GM12864 (cell line): ENCODE results near the gene MAPK6.

Experiments used
- DNase-seq: peaks from one replicate; pipeline ENCODE4 v3.0.0-alpha.2; 2011; ENCODE audit warnings: low read depth
- H3K4me3 ChIP-seq: 2 replicates; pipeline ENCODE4 v1.5.1; 2011; ENCODE audit warnings: mild to moderate bottlenecking, low read depth, low read length, control low read depth
- TF ChIP-seq, protein P1 (sequence below): IDR thresholded peaks from 2 replicates; pipeline ENCODE4 v1.5.1; 2011; ENCODE audit warnings: low read depth, mild to moderate bottlenecking, moderate library complexity, low read length, control low read depth, inconsistent platforms; ENCODE audit errors: missing control alignments

MAPK6 gene

DNA sequence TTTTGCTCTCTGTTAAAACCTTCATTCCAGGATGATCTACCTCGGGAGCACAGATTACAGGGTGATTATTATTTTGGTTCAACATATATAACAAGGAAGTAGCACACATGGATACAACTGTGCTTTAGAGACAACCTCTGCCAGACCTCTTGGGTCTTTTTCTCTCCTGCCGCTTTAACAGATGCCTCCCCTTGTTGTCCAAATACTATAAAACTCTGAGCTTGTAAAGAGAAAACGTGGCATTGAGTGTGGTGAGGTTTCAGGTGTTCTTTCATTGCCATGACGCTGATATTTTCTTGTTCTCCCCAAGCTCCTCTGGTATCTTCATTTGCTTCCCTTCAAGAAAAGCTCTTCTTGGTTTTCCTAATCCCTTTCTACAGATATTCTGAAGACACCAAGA is 64.6 kb downstream of the MAPK6 start:
- no peak for DNase-seq
- TF ChIP-seq, protein P1, sequence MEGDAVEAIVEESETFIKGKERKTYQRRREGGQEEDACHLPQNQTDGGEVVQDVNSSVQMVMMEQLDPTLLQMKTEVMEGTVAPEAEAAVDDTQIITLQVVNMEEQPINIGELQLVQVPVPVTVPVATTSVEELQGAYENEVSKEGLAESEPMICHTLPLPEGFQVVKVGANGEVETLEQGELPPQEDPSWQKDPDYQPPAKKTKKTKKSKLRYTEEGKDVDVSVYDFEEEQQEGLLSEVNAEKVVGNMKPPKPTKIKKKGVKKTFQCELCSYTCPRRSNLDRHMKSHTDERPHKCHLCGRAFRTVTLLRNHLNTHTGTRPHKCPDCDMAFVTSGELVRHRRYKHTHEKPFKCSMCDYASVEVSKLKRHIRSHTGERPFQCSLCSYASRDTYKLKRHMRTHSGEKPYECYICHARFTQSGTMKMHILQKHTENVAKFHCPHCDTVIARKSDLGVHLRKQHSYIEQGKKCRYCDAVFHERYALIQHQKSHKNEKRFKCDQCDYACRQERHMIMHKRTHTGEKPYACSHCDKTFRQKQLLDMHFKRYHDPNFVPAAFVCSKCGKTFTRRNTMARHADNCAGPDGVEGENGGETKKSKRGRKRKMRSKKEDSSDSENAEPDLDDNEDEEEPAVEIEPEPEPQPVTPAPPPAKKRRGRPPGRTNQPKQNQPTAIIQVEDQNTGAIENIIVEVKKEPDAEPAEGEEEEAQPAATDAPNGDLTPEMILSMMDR, result no peak
- no peak overlapping the region for H3K4me3 ChIP-seq

DNA sequence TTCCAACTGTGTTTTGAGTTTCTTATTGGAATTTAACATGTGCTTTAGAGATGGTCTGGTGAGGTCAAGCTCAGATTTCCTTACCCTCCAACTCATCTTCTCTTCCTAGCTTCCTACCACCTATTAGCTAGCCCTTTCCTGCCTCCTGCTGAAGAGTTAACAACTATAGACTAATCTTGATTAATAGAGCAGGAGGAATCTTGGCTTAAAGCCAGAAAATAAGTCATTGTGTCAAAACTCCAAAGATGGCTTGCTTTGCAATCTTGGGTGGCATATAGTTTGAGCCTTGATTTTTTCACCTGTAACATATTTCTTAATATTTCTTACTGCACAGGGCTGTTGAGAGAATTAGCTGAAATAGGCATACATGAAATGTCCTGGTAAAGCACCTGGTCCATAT is 66.3 kb downstream of the MAPK6 start:
- no peak for DNase-seq
- TF ChIP-seq, protein P1, result no peak
- no peak overlapping the region for H3K4me3 ChIP-seq

DNA sequence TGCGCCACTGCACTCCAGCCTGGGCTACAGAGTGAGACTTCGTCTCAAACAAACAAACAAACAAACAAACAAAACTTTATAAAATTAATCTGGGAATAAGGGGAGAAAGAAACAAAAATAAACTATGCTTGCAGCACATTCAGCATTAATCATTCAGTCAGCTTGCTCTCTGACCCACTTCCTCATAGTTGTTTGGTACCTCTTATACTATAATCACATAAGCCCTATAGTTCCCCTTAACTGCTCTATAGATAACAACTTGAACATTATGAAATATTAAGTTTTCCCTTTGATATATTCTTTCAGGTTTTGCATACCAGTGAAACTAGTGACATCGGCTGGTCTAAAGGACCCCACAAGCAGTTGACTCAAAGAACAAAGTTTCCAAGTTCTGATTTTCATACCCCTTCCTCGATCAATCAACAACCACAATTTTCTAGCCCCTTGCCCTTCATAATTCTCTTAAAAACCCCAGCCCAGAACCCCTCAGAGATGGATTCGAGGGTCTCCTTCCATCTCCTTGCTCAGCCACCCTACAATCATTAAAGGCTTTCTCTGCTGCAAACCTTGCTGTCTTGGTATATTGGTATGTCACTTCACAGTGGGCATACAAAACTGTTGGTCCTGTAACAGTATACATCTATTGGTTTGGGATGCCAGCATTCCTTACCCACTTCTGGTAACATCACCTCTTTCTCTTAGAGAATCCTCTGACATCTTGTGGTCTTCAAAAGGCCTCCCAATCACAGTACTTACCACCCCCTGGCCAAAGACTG is 67.2 kb downstream of the MAPK6 start:
- no peak overlapping the region for H3K4me3 ChIP-seq
- DNase-seq, result no peak
- TF ChIP-seq, protein P1, result no peak

DNA sequence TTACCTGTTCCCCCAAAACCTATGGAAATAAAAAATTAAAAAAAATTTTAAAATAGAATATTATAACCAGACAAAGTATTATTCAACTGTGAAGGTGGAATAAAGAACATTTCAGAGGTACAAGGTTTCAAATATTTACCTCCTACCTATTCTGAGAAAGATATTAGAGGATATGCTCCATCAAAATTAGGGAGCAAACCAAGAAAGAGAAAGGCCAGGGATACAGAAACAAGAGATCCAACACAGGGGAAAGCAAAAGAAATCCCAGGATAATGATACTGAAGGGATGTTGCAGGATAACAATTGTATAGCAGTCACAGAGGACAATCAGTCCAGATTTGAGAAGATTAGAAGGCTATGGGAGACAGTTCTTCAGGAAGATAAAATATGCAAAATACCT is 71.2 kb downstream of the MAPK6 start:
- no peak overlapping the region for H3K4me3 ChIP-seq
- DNase-seq, result no peak
- TF ChIP-seq, protein P1, result no peak

DNA sequence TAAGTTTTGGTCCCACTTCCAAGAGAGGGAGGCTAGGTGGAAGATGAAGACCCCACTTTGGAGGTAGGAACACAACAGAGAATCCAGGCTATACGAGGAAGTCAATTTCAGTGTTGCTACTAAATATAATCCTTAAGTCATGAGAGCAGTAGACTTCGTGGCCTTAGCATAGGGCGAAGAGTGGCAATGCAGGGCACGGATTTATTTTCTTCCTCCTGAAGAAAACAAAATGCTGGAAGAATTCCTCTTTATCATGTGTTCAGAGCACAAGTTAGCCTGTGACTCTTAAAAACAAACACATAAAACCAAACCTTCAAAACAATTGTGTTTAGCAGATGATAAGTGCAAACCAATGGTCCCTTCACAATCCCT is 74.1 kb downstream of the MAPK6 start:
- H3K4me3 ChIP-seq, result no peak overlapping the region
- DNase-seq, result no peak
- TF ChIP-seq, protein P1, result no peak

DNA sequence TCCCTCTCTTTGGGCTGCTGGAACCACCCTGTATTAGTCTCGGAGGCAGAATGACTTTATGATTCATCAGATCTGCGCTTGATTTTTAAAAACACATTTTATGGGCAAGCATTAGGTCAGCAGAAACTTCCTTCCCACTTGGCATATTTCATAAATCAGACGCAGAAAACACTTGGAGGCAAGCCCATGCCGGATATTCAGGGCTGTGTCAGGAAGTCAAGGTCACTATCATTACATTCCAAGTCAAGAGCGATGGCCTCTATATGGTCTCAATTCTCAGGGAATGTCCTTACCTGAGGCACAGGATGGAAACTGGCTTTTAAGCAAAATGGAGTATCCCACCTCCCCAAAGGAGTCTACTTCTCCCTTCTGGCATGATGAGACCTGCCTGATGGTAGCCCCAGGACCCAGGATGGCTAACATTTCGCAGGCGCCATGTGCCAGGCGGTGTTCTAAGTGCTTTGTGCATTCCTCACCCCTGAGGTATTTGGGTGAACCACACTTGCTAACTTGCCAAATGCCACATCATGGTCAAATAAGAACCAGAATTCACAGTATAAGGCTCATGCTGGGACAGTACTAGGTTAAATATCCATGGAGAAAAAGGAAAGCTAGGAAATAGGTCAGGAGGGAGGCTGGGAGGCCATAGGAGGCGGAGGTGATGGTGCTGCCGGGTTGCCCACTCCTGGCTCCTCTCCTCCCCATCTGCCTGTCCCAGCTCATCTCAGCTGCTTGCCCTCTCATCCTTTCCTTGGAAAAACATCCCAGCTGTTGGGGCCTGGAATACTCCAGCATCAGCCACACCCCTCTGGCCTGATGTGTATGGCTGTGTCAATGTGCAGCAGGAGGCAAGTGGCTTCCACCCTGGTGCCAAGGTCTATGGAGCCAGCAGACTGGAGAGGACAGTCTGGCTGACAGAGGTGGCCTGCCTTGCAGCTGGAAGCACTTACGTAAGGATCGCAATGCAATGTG is 74.8 kb downstream of the MAPK6 start:
- DNase-seq, result no peak
- H3K4me3 ChIP-seq, result no peak overlapping the region
- TF ChIP-seq, protein P1, result no peak
